GM12873 (cell line): ENCODE results near the gene CENATAC.

Experiments used
- CTCF ChIP-seq: IDR thresholded peaks from 2 replicates; pipeline ENCODE4 v1.5.1; 2012; ENCODE audit warnings: low read depth, mild to moderate bottlenecking, moderate library complexity, low read length, control low read depth; ENCODE audit not compliant: insufficient read depth; ENCODE audit errors: missing control alignments

Gene CENATAC

GRCh38 chr11:118997627-118998387 lies at the start of gene CENATAC:
TSS of gene CENATAC (plus strand) at chr11:118998138. CDS start at chr11:118998198, 60 bp downstream.
- no peak for TF ChIP-seq CTCF

- no peak for TF ChIP-seq CTCF
Measured at GRCh38 chr11:118953265-118953664, 44.7 kb upstream of the CENATAC start.

- peak; percentile 98 for TF ChIP-seq CTCF
Measured at GRCh38 chr11:118956094-118956846, 41.7 kb upstream of the CENATAC start, which contains the start of gene UPK2. TSS of gene UPK2 (plus strand) at chr11:118956298. CDS start at chr11:118956351, 53 bp downstream.

- TF ChIP-seq CTCF: no peak
Measured at GRCh38 chr11:118956847-118957469, 41.0 kb upstream of the CENATAC start.

- no peak for TF ChIP-seq CTCF
Measured at GRCh38 chr11:118957549-118957948, 40.4 kb upstream of the CENATAC start.

GRCh38 chr11:118957968-118958367 lies 40.0 kb upstream of the CENATAC start:
- no peak for TF ChIP-seq CTCF

GRCh38 chr11:118958577-118958976 lies 39.4 kb upstream of the CENATAC start:
- no peak for TF ChIP-seq CTCF
